Motor neuron (in vitro differentiated cells): Measurements from ENCODE around the gene CNTN5. TPM values are rescaled to one million over a fixed set of nuclear protein-coding genes. Genes with fewer than 3 reads are reported as not detected.

Experiments used
- ATAC-seq, 8 experiments: fragments of 200-7000 bp; cut with Tn5 transposase; replicated peaks in 6 of 8; 2 replicates each; pipeline ENCODE4 v1.8.0; 2021; ENCODE audit warnings: mild to moderate bottlenecking in 8 of 8, moderate library complexity in 8 of 8
- H3K27ac ChIP-seq, 2 donors: fragments of 250-450 bp; sonication (Bioruptor Pico); 2 replicates each; pipeline ENCODE4 v1.9.0; 2021; ENCODE audit warnings: antibody characterized with exemption in 2 of 2, mild to moderate bottlenecking in 2 of 2, moderate library complexity in 1 of 2
- H3K4me1 ChIP-seq, 2 donors: fragments of 250-450 bp; sonication (Bioruptor Pico); replicated peaks in 1 of 2; 2 replicates each; pipeline ENCODE4 v1.6.1; 2021; ENCODE audit warnings: antibody characterized with exemption in 2 of 2, mild to moderate bottlenecking in 2 of 2, moderate library complexity in 1 of 2
- H3K4me3 ChIP-seq, 5 donors: fragments of 250-450 bp; sonication (Bioruptor Pico); 2 replicates each; pipeline ENCODE4 v1.9.0; 2021; ENCODE audit warnings: antibody characterized with exemption in 5 of 5, mild to moderate bottlenecking in 5 of 5, moderate library complexity in 4 of 5
- WGBS, 10 experiments: fragments of 450-650 bp; shearing (Covaris generic); methylation state at CpG; one replicate each; pipeline ENCODE4 v1.0.0; 2022; 5-methylcytosine and 5-hydroxymethylcytosine counted together
- in situ Hi-C, 9 experiments: fragments of 400-800 bp; cut with MboI; loops; one replicate each; pipeline ENCODE4 v1.15.0; 2021; ENCODE audit warnings: low sequenced_read_pairs in 9 of 9, low pct_unique_long_range_greater_than_20kb in 2 of 9; ENCODE audit not compliant: unreplicated experiment in 9 of 9
- total RNA-seq, 8 experiments: library from RNA; unstranded; fragments of 300-600 nt; gene quantifications; 2 replicates each; pipeline versions ENCODE4 v1.2.3 to v1.2.4, GENCODE V29; 2022

Gene CNTN5
- total RNA-seq, 8 experiments from 2014 or later, result 3.1 to 22.7 (median 14.1) TPM; not detected in 2

DNA sequence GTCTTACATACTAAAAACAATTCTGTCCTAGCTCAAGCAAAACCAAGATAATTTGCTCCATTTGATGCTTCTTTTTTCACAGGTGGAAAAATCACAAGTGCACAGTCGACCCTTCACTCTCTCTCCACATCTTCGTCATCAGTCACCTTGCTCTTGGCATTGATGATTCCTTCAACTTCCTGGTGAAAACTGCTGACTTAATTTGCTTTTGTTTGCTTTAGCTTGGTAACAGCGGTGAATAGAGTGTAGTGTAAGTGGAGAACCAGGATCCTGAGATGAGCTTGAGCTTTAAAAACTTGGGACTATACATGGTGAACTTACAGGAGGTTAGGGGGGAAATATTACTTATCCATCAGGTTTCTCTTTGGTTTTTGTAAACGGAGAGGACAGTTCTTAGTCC lies 1335.3 kb downstream of the CNTN5 start:
- no peak overlapping the region for H3K4me3 ChIP-seq
- 0 to 81% (median 56%) methylated on average over 2 to 4 of the region's 4 CpGs for WGBS, 10 experiments
- H3K4me1 ChIP-seq, result no peaks in the 10 kb centered on the region
- in situ Hi-C loops, result no loop called here
- H3K27ac ChIP-seq, result no peak overlapping the region
- ATAC-seq, result no peak

DNA sequence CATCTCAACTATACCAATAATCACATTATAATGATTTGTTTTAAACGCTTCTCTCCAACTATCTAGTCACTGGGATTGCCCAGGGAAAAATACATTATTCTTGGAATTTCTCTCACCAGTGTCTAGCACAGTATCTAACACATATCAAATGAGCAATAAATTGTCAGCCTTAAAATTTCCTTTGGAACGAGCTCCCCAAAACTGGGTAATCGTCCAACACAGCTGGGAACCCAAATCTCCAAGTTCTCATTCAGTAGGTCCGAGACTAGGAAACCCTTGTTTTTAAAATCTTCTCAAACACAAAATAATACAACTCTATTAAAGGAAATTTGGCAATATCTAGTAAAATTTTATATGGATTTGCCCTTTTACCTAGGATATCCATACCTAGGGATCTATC lies 1338.5 kb downstream of the CNTN5 start:
- Histone ChIP-seq H3K27ac (no peak overlapping the region), H3K4me3 (no peak overlapping the region), H3K4me1 (no peaks in the 10 kb centered on the region)
- WGBS, 10 experiments, result 0 to 100% (median 86%) methylated on average over 1 to 4 of the region's 4 CpGs; no CpG with 5 or more reads in 1 of the 10 experiments
- ATAC-seq, result no peak
- in situ Hi-C loops, result no loop called here

DNA sequence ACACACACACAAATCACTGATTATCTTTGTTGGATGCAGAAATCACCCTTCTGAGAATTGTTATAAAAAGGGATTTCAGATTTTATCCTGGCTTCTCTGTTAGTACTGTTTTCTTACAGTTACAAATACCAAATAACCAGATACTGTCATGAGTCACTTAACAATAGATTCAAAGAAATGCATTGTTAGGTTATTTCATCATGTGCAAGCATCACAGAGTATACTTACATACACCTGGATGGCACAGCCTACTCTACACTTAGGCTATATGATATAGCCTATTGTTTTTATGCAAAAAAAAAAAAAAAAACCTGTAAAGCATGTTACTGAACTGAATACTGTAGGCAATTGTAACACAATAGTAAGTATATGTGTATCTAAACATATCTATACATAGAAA lies 1347.1 kb downstream of the CNTN5 start:
- Histone ChIP-seq H3K4me3 (no peak overlapping the region), H3K27ac (no peak overlapping the region), H3K4me1 (no peaks in the 10 kb centered on the region)
- in situ Hi-C loops, result no loop called here
- no peak for ATAC-seq

DNA sequence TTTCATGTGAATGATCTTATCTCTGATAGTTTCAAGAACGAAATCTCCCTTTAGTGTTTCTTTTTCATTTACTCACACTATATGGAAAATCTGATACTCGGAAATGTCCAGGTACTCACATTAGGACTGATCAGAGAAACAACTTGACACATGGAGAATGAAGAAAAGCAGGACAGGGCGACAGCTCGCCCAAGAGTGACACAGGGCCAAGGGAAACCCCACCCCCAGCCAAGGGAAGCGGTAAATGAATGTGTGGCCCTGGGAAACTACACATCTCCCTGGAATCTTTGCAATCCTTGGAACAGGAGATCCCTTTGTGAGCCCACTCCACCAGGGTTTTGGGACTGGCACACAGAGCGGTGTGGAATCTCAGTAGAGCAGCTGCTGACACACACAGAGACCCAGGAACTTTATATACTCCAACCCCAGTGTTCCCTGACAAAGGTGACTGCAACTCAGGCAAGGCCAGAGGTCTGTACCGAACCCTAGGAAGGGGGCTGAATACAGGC lies 1362.7 kb downstream of the CNTN5 start:
- WGBS, 10 experiments, result 10 to 100% (median 85%) methylated on average over 1 to 6 of the region's 7 CpGs
- H3K27ac ChIP-seq, result no peak overlapping the region
- ATAC-seq, result no peak
- in situ Hi-C loops, result no loop called here
- no peak overlapping the region for H3K4me3 ChIP-seq
- H3K4me1 ChIP-seq, result no peaks in the 10 kb centered on the region

DNA sequence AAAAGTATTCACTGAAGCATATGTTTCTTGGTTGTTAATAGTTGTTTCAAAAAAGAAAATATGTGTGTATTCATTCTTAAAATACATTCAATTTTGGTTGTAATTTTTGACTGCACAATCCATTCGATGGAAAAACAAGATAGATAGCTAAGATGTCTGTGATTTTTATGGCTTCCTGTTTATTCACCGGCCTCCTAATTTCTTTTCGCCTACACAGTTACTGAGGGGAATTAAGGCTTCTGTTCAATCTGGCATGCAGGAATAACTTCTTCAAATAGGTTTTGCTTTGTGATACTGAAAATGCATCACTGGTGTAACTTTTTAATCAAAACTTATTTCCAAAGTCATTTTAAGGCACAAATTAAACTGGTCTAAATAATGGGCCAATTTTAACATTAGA lies 1375.5 kb downstream of the CNTN5 start:
- in situ Hi-C loops, result no loop called here
- no peak overlapping the region for H3K27ac ChIP-seq
- ATAC-seq, result no peak
- no peaks in the 10 kb centered on the region for H3K4me1 ChIP-seq
- 17 to 96% (median 82%) methylated on average over 1 to 3 of the region's 3 CpGs for WGBS, 10 experiments
- no peak overlapping the region for H3K4me3 ChIP-seq

DNA sequence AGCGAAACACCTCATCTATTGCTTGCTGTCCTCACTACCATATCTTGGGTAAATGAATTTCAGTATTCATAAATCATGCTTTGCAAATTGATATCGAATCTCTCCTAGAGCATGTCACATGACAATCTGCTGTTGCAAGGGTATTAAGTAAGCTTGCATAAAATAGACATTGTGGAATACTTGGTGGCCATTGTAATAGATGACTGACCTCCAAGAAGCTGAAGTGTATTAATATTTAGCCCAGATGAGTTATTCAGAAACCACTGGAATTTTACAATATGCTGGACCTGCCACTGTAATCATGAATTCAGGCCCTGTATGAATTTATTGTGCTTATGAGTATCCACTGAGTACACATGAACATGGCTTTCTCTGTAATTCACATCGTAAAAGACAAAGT lies 1376.7 kb downstream of the CNTN5 start:
- in situ Hi-C loops, result no loop called here
- Histone ChIP-seq H3K4me3 (no peak overlapping the region), H3K27ac (no peak overlapping the region), H3K4me1 (no peaks in the 10 kb centered on the region)
- peak in 3 of 8 experiments; percentile 19 to 41 (median 27) for ATAC-seq
- WGBS, 10 experiments, result 0 to 94% (median 39%) methylated on average over 1 to 3 of the region's 3 CpGs; no CpG with 5 or more reads in 3 of the 10 experiments

DNA sequence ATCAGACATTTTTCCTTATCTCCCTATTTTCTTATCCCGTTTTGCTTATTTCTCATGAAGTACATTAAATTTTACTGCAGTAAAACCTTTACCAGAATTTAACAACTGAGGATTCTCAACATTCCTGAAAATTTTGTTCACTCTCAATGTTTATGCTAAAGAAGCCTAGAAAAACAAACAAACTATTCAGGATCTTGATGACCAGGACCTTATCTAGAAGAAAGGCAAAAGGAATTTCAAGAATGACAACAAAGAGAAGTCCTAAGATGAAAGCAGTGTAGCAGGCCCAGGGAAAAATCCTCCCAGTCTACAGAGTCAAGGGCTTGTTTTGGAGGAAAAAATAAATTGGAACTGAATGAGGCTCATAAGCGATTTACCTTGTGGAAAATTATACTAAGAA lies 1383.1 kb downstream of the CNTN5 start:
- no peak for ATAC-seq

DNA sequence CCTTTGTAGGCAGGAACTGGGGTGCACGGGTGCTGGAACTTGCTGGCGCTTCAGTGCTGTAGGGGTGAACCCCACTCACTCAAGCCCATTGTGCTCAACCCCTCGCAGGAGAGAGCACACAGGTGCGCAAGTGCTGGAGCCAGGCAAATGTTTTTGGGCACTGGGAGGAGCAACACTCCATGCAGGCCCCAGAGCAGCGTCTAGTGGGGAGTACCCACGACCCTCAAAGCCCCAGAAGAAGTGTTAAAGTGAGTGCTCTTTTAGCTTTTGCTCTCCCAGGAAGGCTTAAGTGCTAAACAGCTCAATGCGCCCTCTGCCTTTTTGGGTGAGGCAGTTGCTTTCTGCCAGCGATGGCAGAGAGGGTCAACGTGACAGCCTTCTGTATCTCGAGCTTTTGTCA lies 1384.2 kb downstream of the CNTN5 start:
- Histone ChIP-seq H3K4me1 (no peaks in the 10 kb centered on the region), H3K27ac (no peak overlapping the region), H3K4me3 (no peak overlapping the region)
- in situ Hi-C loops, result no loop called here
- ATAC-seq, result no peak
- 0 to 100% (median 72%) methylated on average over 1 to 6 of the region's 10 CpGs; no CpG with 5 or more reads in 1 of the 10 experiments for WGBS, 10 experiments

More for the DNA sequence above, 1383.1 kb downstream of the CNTN5 start:
- 0 to 100% (median 63%) methylated on average over 1 to 2 of the region's 2 CpGs; no CpG with 5 or more reads in 1 of the 10 experiments for WGBS, 10 experiments
- H3K27ac ChIP-seq, result no peak overlapping the region
- no peak overlapping the region for H3K4me3 ChIP-seq
- no peaks in the 10 kb centered on the region for H3K4me1 ChIP-seq
- in situ Hi-C loops, result no loop called here
